K562 (cell line): ENCODE data around the gene CSNK2A1. TPM values are rescaled to one million over a fixed set of nuclear protein-coding genes. Genes with fewer than 3 reads are reported as not detected.
A peak's percentile ranks its signal among the peaks of the same experiment; 100 is the strongest.

Experiments
- ATAC-seq: fragments of 200-7000 bp; cut with Tn5 transposase; 3 replicates; pipeline ENCODE4 v1.9.1; 2020; ENCODE audit warnings: moderate library complexity
- BruUV-seq: library from RNA; stranded (reverse); fragments of 400-500 nt; replicated peaks from 2 replicates; lab custom pipeline; 2021; lab: Mats Ljungman, UMichigan
- CTCF ChIA-PET: fragments of 300-600 bp; formaldehyde crosslinking; extraction: SDS; loops from one replicate; lab custom pipeline; 2021; ENCODE audit warnings: low intra/inter-chr PET ratio; lab: Yijun Ruan, JAX
- POLR2A ChIA-PET: fragments of 300-600, 350-650 bp; sonication (Branson Sonifier 250); formaldehyde crosslinking; extraction: SDS; loops from one replicate; lab custom pipeline; 2021; ENCODE audit warnings: antibody characterized with exemption, inconsistent platforms; lab: Yijun Ruan, JAX
- DNase-seq, 4 experiments: peaks; one replicate each; pipeline versions ENCODE4 v3.0.0 to v3.0.0-alpha.2; 2011 to 2018; ENCODE audit warnings: low spot score in 3 of 4, mixed read lengths in 3 of 4; ENCODE audit errors: extremely low read depth in 1 of 4
- FAIRE-seq: peaks from 2 replicates; lab custom pipeline; 2011; peaks lifted over from hg19 to GRCh38; lab: Jason Lieb, UNC
- H2AFZ ChIP-seq: 2 replicates; pipeline ENCODE4 v1.6.0; 2011; ENCODE audit warnings: low read depth, low read length, control low read depth, inconsistent platforms
- H3K27ac ChIP-seq: fragments of 200-600 bp; 3 replicates; pipeline ENCODE4 v1.8.0; 2011; ENCODE audit warnings: low read depth, mild to moderate bottlenecking, control low read depth, inconsistent platforms, low read length, moderate library complexity, mixed read lengths; ENCODE audit errors: extremely low read depth
- H3K27me3 ChIP-seq, 2 experiments: fragments of 300-600 bp in 1 of 2; 2 replicates in 1 of 2; 3 replicates in 1 of 2; pipeline versions ENCODE4 v1.6.0 to v1.8.0; 2011; ENCODE audit warnings: inconsistent platforms in 2 of 2, low read length in 2 of 2, mild to moderate bottlenecking in 1 of 2, mixed read lengths in 1 of 2, moderate library complexity in 1 of 2; ENCODE audit not compliant: control insufficient read depth in 2 of 2, insufficient read depth in 2 of 2
- H3K36me3 ChIP-seq: fragments of 300-600 bp; 3 replicates; pipeline ENCODE4 v1.8.0; 2011; ENCODE audit warnings: mild to moderate bottlenecking, low read length, inconsistent platforms; ENCODE audit not compliant: control insufficient read depth, insufficient read depth
- H3K4me1 ChIP-seq, 2 experiments: fragments of 200-600 bp in 1 of 2; replicated peaks in 1 of 2; 2 replicates in 1 of 2; 3 replicates in 1 of 2; pipeline versions ENCODE4 v1.5.1 to v1.8.0; 2011; ENCODE audit warnings: inconsistent platforms in 2 of 2, low read length in 2 of 2, mild to moderate bottlenecking in 1 of 2, mixed read lengths in 1 of 2, moderate library complexity in 1 of 2; ENCODE audit not compliant: control insufficient read depth in 2 of 2, insufficient read depth in 2 of 2
- H3K4me2 ChIP-seq: 2 replicates; pipeline ENCODE4 v1.6.1; 2011; ENCODE audit warnings: low read length, control low read depth, inconsistent platforms, mixed read lengths; ENCODE audit not compliant: insufficient read depth
- H3K4me3 ChIP-seq: fragments of 200-600 bp; sonication (generic), shearing (Covaris generic); 2 replicates; pipeline ENCODE4 v1.5.1; 2016; ENCODE audit warnings: control low read depth, inconsistent platforms
- H3K79me2 ChIP-seq: fragments of 200-600 bp; 3 replicates; pipeline ENCODE4 v1.8.0; 2011; ENCODE audit warnings: low read length, inconsistent platforms; ENCODE audit not compliant: control insufficient read depth, insufficient read depth
- H3K9ac ChIP-seq, 2 experiments: 2 replicates each; pipeline versions ENCODE4 v1.6.0 to v1.6.1; 2011; ENCODE audit warnings: low read depth in 2 of 2, low read length in 2 of 2, control low read depth in 1 of 2, inconsistent platforms in 1 of 2, mild to moderate bottlenecking in 1 of 2, mixed read lengths in 1 of 2; ENCODE audit not compliant: insufficient read depth in 1 of 2
- H3K9me1 ChIP-seq: one replicate; pipeline ENCODE4 v1.6.0; 2011; ENCODE audit warnings: inconsistent platforms, mild to moderate bottlenecking, low read length, moderate library complexity; ENCODE audit not compliant: control insufficient read depth, insufficient read depth
- H3K9me3 ChIP-seq: replicated peaks from 2 replicates; pipeline ENCODE4 v1.5.1; 2011; ENCODE audit warnings: low read depth, low read length, inconsistent platforms; ENCODE audit not compliant: control insufficient read depth, insufficient read depth
- H4K20me1 ChIP-seq: replicated peaks from 2 replicates; pipeline ENCODE4 v1.6.1; 2011; ENCODE audit warnings: low read length, inconsistent platforms, mixed read lengths; ENCODE audit not compliant: control insufficient read depth, insufficient read depth
- BCOR ChIP-seq: fragments of 450-650 bp; IDR thresholded peaks from 2 replicates; pipeline ENCODE4 v1.6.1; 2016
- GTF3C2 ChIP-seq: IDR thresholded peaks from 3 replicates; pipeline ENCODE4 v1.6.1; 2011; ENCODE audit warnings: borderline replicate concordance, mild to moderate bottlenecking, moderate library complexity; ENCODE audit not compliant: insufficient read length; ENCODE audit errors: extremely low read depth
- KDM1A ChIP-seq, 2 experiments: fragments of 450-650 bp; IDR thresholded peaks; 2 replicates each; pipeline ENCODE4 v1.6.1; 2016; ENCODE audit warnings: mild to moderate bottlenecking in 2 of 2
- LCOR ChIP-seq: sonication (generic); formaldehyde crosslinking; IDR thresholded peaks from 2 replicates; pipeline ENCODE4 v1.8.0; 2022; ENCODE audit warnings: mild to moderate bottlenecking, missing genetic modification reagents
- RBM25 ChIP-seq: fragments of 200-400 bp; formaldehyde crosslinking; IDR thresholded peaks from 2 replicates; pipeline ENCODE4 v1.6.1; 2018; ENCODE audit warnings: low read length, low read depth, moderate library complexity; ENCODE audit not compliant: severe bottlenecking
- ZNF609 ChIP-seq: sonication (generic); formaldehyde crosslinking; IDR thresholded peaks from 2 replicates; pipeline ENCODE4 v1.8.1; 2023; ENCODE audit warnings: missing genetic modification reagents, mild to moderate bottlenecking, borderline replicate concordance
- ZNF75A ChIP-seq: fragments of 450-650 bp; formaldehyde crosslinking; IDR thresholded peaks from 2 replicates; pipeline ENCODE4 v1.4.0; 2020; ENCODE audit warnings: mild to moderate bottlenecking
- WGBS: fragments of 100-300 bp; shearing (Covaris generic); methylation state at CpG from one replicate; pipeline ENCODE4 v1.1.6; 2016; ENCODE audit warnings: low coverage, mixed read lengths; ENCODE audit not compliant: insufficient coverage; ENCODE audit errors: missing lambda C conversion rate; 5-methylcytosine and 5-hydroxymethylcytosine counted together
- in situ Hi-C: fragments of 300-500 bp; cut with MboI; formaldehyde crosslinking; loops from 4 replicates; pipeline ENCODE4 v1.15.0; 2018; ENCODE audit warnings: inconsistent platforms, mixed read lengths
- intact Hi-C: fragments of 100-400 bp; cut with micrococcal nuclease; formaldehyde crosslinking; loops from 2 replicates; pipeline ENCODE4 v1.14.2; 2022
- polyA plus RNA-seq, 8 experiments: library from polyadenylated mRNA; depleted of rRNA in 4 of 8; stranded (reverse) in 5 of 8; unstranded in 3 of 8; fragments of >200 nt; fragmentation: Nextera tagmentation in 2 of 8; fragmentation: Illumina TruSeq in 1 of 8; extraction: Ambion mirVana in 2 of 8; extraction: Trizol in 1 of 8; gene quantifications; 2 replicates each; pipeline versions ENCODE4 v1.2.1 to v1.2.3, GENCODE V29; 2011 to 2014; ENCODE audit warnings: inconsistent platforms in 1 of 8, missing spikeins in 1 of 8
- total RNA-seq, 7 experiments: library from RNA; depleted of rRNA in 6 of 7; stranded (reverse); fragments of >200 nt in 6 of 7; fragmentation: Illumina TruSeq in 2 of 7; extraction: Trizol in 2 of 7; gene quantifications; 2 replicates each; pipeline versions ENCODE4 v1.2.1 to v1.2.3, GENCODE V29; 2011 to 2021; ENCODE audit warnings: low replicate concordance in 1 of 7

CSNK2A1 gene
- total and polyA plus RNA-seq, 9 of the 15 experiments (the other 6 are each of a cell fraction or from before 2014, with no cell fraction given) = 71.0 to 251 (median 103) TPM

- CTCF ChIA-PET = no interaction called here
- Histone ChIP-seq H3K27me3 (no peaks in the 10 kb centered on the region), H3K27ac (no peak overlapping the region), H3K9me1 (no peaks in the 10 kb centered on the region), H4K20me1 (no peaks in the 10 kb centered on the region), H3K4me1 (peaks cover 0 to 18% of the 10 kb centered on the region in 2 experiments; a peak in 3 of 5 replicates), H3K36me3 (no peaks in the 10 kb centered on the region), H2AFZ (no peak overlapping the region), H3K4me3 (no peak overlapping the region), H3K79me2 (no peaks in the 10 kb centered on the region), H3K4me2 (no peak overlapping the region), H3K9me3 (no peaks in the 10 kb centered on the region), H3K9ac (no peak overlapping the region)
- DNase-seq (peak in 1 of 4 experiments; percentile 21), FAIRE-seq (no peak), ATAC-seq (no peak)
- peak; percentile 53 for TF ChIP-seq RBM25
- TF ChIP-seq KDM1A (IDR thresholded peaks at IDR 0.05) = 0 out of 4 replicates have a peak, but pooled peaks of 1 of the 2 experiments have one; percentile 16
- no peak for TF ChIP-seq LCOR (CRISPR knock-in tag)
- TF ChIP-seq BCOR = peak; percentile 59; the same call in 1 of the 2 replicates
- no TSS peak for BruUV-seq
- 44% methylated on average over 2 of the region's 3 CpGs for WGBS
- in situ Hi-C loops = loop anchor here (5.0 kb wide), 1 partner anchor 89 kb away; no protein-coding TSS in a partner anchor
- POLR2A ChIA-PET = no interaction called here
- intact Hi-C loops = no loop called here
Measured at GRCh38 chr20:558117-558516, 14.5 kb upstream of the CSNK2A1 start.

- H3K27ac ChIP-seq = no peak overlapping the region
- H3K4me1 ChIP-seq = peaks cover 0 to 14% of the 10 kb centered on the region in 2 experiments; a peak in 2 of 5 replicates
- no peak for FAIRE-seq
- BruUV-seq = no TSS peak
- no peak overlapping the region for H3K9ac ChIP-seq
- H3K79me2 ChIP-seq = no peaks in the 10 kb centered on the region
- no peak overlapping the region for H2AFZ ChIP-seq
- H4K20me1 ChIP-seq = no peaks in the 10 kb centered on the region
- 52% methylated on average over 2 of the region's 2 CpGs for WGBS
- no peak overlapping the region for H3K4me3 ChIP-seq
- no peak for ATAC-seq
- no peaks in the 10 kb centered on the region for H3K9me1 ChIP-seq
- no peaks in the 10 kb centered on the region for H3K36me3 ChIP-seq
- no peak overlapping the region for H3K4me2 ChIP-seq
- H3K9me3 ChIP-seq = no peaks in the 10 kb centered on the region
- DNase-seq = no peak
- POLR2A ChIA-PET = interaction anchor here (1.5 kb wide), 1 partner anchor 13 kb away, joined by 5 read pairs; the partner anchor contains the start of gene CSNK2A1
- in situ Hi-C loops (loop anchor here (5.0 kb wide), 1 partner anchor 90 kb away; no protein-coding TSS in a partner anchor), intact Hi-C loops (no loop called here)
- CTCF ChIA-PET = no interaction called here
- H3K27me3 ChIP-seq = no peaks in the 10 kb centered on the region
- TF ChIP-seq ZNF75A (CRISPR knock-in tag) = no peak
- no peak for TF ChIP-seq ZNF609 (CRISPR knock-in tag)
- TF ChIP-seq GTF3C2 = no peak
Measured at GRCh38 chr20:556984-557383, 13.4 kb upstream of the CSNK2A1 start.
